SJCRH30 (cell line): ENCODE data around the gene ARL1. TPM values are rescaled to one million over a fixed set of nuclear protein-coding genes. Genes with fewer than 3 reads are reported as not detected.
"Not testable (repeated sequence)": the region's sequence is repeated elsewhere in the genome, so short reads cannot be mapped to it uniquely, and the experiment has no call there.

ENCODE experiments used
- DNase-seq, 2 experiments: peaks; one replicate each; pipeline ENCODE4 v3.0.0-alpha.2; 2015 to 2020
- H3K27ac ChIP-seq: fragments of 250-450 bp; sonication (Bioruptor Pico); 2 replicates; pipeline ENCODE4 v1.5.1; 2020; ENCODE audit warnings: mild to moderate bottlenecking, moderate library complexity
- H3K27me3 ChIP-seq: fragments of 250-450 bp; sonication (Bioruptor Pico); 2 replicates; pipeline ENCODE4 v1.5.1; 2020; ENCODE audit warnings: mild to moderate bottlenecking, moderate library complexity
- H3K36me3 ChIP-seq: fragments of 250-450 bp; sonication (Bioruptor Pico); 2 replicates; pipeline ENCODE4 v1.5.1; 2020; ENCODE audit warnings: mild to moderate bottlenecking, moderate library complexity
- H3K4me1 ChIP-seq: fragments of 250-450 bp; sonication (Bioruptor Pico); 2 replicates; pipeline ENCODE4 v1.5.1; 2020; ENCODE audit warnings: mild to moderate bottlenecking, moderate library complexity
- H3K4me3 ChIP-seq: fragments of 250-450 bp; sonication (Bioruptor Pico); 2 replicates; pipeline ENCODE4 v1.5.1; 2020; ENCODE audit warnings: mild to moderate bottlenecking, moderate library complexity
- H3K9me3 ChIP-seq: fragments of 250-450 bp; sonication (Bioruptor Pico); replicated peaks from 2 replicates; pipeline ENCODE4 v1.5.1; 2020; ENCODE audit warnings: mild to moderate bottlenecking, moderate library complexity
- total RNA-seq: library from RNA; depleted of rRNA; stranded (reverse); fragments of >200 nt; shearing (Covaris generic); gene quantifications from 2 replicates; pipeline ENCODE4 v1.2.3, GENCODE V29; 2014; rRNA removed

Gene ARL1
- 47.9 and 57.1 TPM in 2 replicates for total RNA-seq

GRCh38 chr12:101407436-101408345, at the start of gene ARL1:
Gene ARL1 (minus strand): TSS chr12:101407772. CDS start chr12:101407645, 127 bp downstream.
- no peaks in the 10 kb centered on the region for H3K4me1 ChIP-seq
- no peaks in the 10 kb centered on the region for H3K27me3 ChIP-seq
- peak within 1 kb of the TSS; percentile 82 for H3K4me3 ChIP-seq
- H3K9me3 ChIP-seq = no peaks in the 10 kb centered on the region
- peak; percentile 81 to 84 for DNase-seq
- H3K27ac ChIP-seq = peak within 1 kb of the TSS; percentile 97
- H3K36me3 ChIP-seq = 0 out of 2 replicates have a peak, but pooled peaks cover under 1% of the 10 kb centered on the region

GRCh38 chr12:101455685-101456084, 48.1 kb upstream of the ARL1 start:
- no peaks in the 10 kb centered on the region for H3K9me3 ChIP-seq
- H3K36me3 ChIP-seq = no peaks in the 10 kb centered on the region
- H3K27ac ChIP-seq = no peak overlapping the region
- DNase-seq = no peak
- H3K4me3 ChIP-seq = no peak overlapping the region
- no peaks in the 10 kb centered on the region for H3K27me3 ChIP-seq
- no peaks in the 10 kb centered on the region for H3K4me1 ChIP-seq

GRCh38 chr12:101441461-101442224, 34.1 kb upstream of the ARL1 start:
- Histone ChIP-seq H3K27me3 (no peaks in the 10 kb centered on the region), H3K4me3 (no peak overlapping the region), H3K36me3 (no peaks in the 10 kb centered on the region), H3K9me3 (no peaks in the 10 kb centered on the region), H3K27ac (no peak overlapping the region), H3K4me1 (no peaks in the 10 kb centered on the region)
- no peak for DNase-seq

- no peaks in the 10 kb centered on the region for H3K36me3 ChIP-seq
- DNase-seq = no peak
Observed at GRCh38 chr12:101439236-101439635, 31.7 kb upstream of the ARL1 start.

GRCh38 chr12:101436136-101436535, 28.6 kb upstream of the ARL1 start:
- no peak overlapping the region for H3K4me3 ChIP-seq
- no peaks in the 10 kb centered on the region for H3K4me1 ChIP-seq
- no peaks in the 10 kb centered on the region for H3K9me3 ChIP-seq
- H3K27me3 ChIP-seq = no peaks in the 10 kb centered on the region
- no peak for DNase-seq
- H3K27ac ChIP-seq = no peak overlapping the region
- no peaks in the 10 kb centered on the region for H3K36me3 ChIP-seq

More at GRCh38 chr12:101439236-101439635, 31.7 kb upstream of the ARL1 start:
- H3K27ac ChIP-seq = no peak overlapping the region
- no peak overlapping the region for H3K4me3 ChIP-seq
- H3K27me3 ChIP-seq = no peaks in the 10 kb centered on the region
- no peaks in the 10 kb centered on the region for H3K9me3 ChIP-seq
- no peaks in the 10 kb centered on the region for H3K4me1 ChIP-seq

- H3K36me3 ChIP-seq = no peaks in the 10 kb centered on the region
- no peak overlapping the region for H3K4me3 ChIP-seq
- H3K27ac ChIP-seq = no peak overlapping the region
- H3K27me3 ChIP-seq = no peaks in the 10 kb centered on the region
- no peaks in the 10 kb centered on the region for H3K9me3 ChIP-seq
- H3K4me1 ChIP-seq = no peaks in the 10 kb centered on the region
- DNase-seq = no peak
Observed at GRCh38 chr12:101430456-101430855, 22.9 kb upstream of the ARL1 start.

- Histone ChIP-seq H3K4me1 (no peaks in the 10 kb centered on the region), H3K9me3 (no peaks in the 10 kb centered on the region), H3K27me3 (no peaks in the 10 kb centered on the region), H3K27ac (no peak overlapping the region), H3K36me3 (no peaks in the 10 kb centered on the region), H3K4me3 (no peak overlapping the region)
- DNase-seq = no peak
Observed at GRCh38 chr12:101424620-101425019, 17.0 kb upstream of the ARL1 start.

- not testable (repeated sequence) for H3K27ac ChIP-seq, H3K36me3 ChIP-seq, H3K9me3 ChIP-seq, H3K4me1 ChIP-seq, DNase-seq, H3K27me3 ChIP-seq, H3K4me3 ChIP-seq
Observed at GRCh38 chr12:101422066-101422465, 14.5 kb upstream of the ARL1 start.

- Histone ChIP-seq H3K9me3 (no peaks in the 10 kb centered on the region), H3K4me3 (no peak overlapping the region), H3K36me3 (no peaks in the 10 kb centered on the region), H3K27me3 (no peaks in the 10 kb centered on the region), H3K4me1 (no peaks in the 10 kb centered on the region), H3K27ac (no peak overlapping the region)
- DNase-seq = no peak
Observed at GRCh38 chr12:101415228-101415627, 7.7 kb upstream of the ARL1 start.

- Histone ChIP-seq H3K27ac (no peak overlapping the region), H3K27me3 (no peaks in the 10 kb centered on the region), H3K4me3 (no peak overlapping the region), H3K9me3 (no peaks in the 10 kb centered on the region), H3K36me3 (no peaks in the 10 kb centered on the region), H3K4me1 (no peaks in the 10 kb centered on the region)
- DNase-seq = peak; percentile 11 to 72
Observed at GRCh38 chr12:101414533-101415119, 7.1 kb upstream of the ARL1 start.

GRCh38 chr12:101410169-101410568, 2.6 kb upstream of the ARL1 start:
- not testable (repeated sequence) for H3K27ac ChIP-seq, DNase-seq, H3K4me3 ChIP-seq, H3K27me3 ChIP-seq, H3K9me3 ChIP-seq, H3K36me3 ChIP-seq, H3K4me1 ChIP-seq

- peak overlapping the region; percentile 82 for H3K4me3 ChIP-seq
- no peaks in the 10 kb centered on the region for H3K4me1 ChIP-seq
- DNase-seq = no peak
- no peaks in the 10 kb centered on the region for H3K27me3 ChIP-seq
- peak overlapping the region; percentile 97; the same call in 1 of the 2 replicates for H3K27ac ChIP-seq
- H3K9me3 ChIP-seq = no peaks in the 10 kb centered on the region
- 0 out of 2 replicates have a peak, but pooled peaks cover 3% of the 10 kb centered on the region for H3K36me3 ChIP-seq
Observed at GRCh38 chr12:101407049-101407435, 530 bp downstream of the ARL1 start.

GRCh38 chr12:101391181-101391580, 16.4 kb downstream of the ARL1 start:
- H3K9me3 ChIP-seq, H3K27ac ChIP-seq, H3K27me3 ChIP-seq, H3K4me1 ChIP-seq, DNase-seq, H3K4me3 ChIP-seq: not testable (repeated sequence)
- peaks cover 37% of the 10 kb centered on the region for H3K36me3 ChIP-seq

GRCh38 chr12:101379149-101379548, 28.4 kb downstream of the ARL1 start:
- Histone ChIP-seq H3K27ac (no peak overlapping the region), H3K36me3 (peaks cover 41% of the 10 kb centered on the region), H3K4me3 (no peak overlapping the region), H3K27me3 (no peaks in the 10 kb centered on the region), H3K9me3 (no peaks in the 10 kb centered on the region), H3K4me1 (no peaks in the 10 kb centered on the region)
- DNase-seq = no peak

GRCh38 chr12:101375573-101375972, 32.0 kb downstream of the ARL1 start:
- no peak overlapping the region for H3K4me3 ChIP-seq
- H3K4me1 ChIP-seq = no peaks in the 10 kb centered on the region
- peaks cover 46% of the 10 kb centered on the region for H3K36me3 ChIP-seq
- H3K27ac ChIP-seq = no peak overlapping the region
- H3K27me3 ChIP-seq = no peaks in the 10 kb centered on the region
- H3K9me3 ChIP-seq = no peaks in the 10 kb centered on the region
- no peak for DNase-seq
